ENCODE data around the gene PMM2. TPM values are rescaled to one million over a fixed set of nuclear protein-coding genes. Genes with fewer than 3 reads are reported as not detected.

The PMM2 gene
- total RNA-seq, 1 donor from 2014 or later: 82.9 TPM

GRCh38 chr16:8849411-8850011 is 51.9 kb downstream of the PMM2 start:
- no peak overlapping the region for H3K27ac Mint-ChIP-seq
- H3K27me3 Mint-ChIP-seq (ENCODE audit: insufficient read depth): no peaks in the 10 kb centered on the region
- intact Hi-C loops (cut with micrococcal nuclease): no loop called here
- no peaks in the 10 kb centered on the region for H3K9me3 Mint-ChIP-seq
- H3K36me3 Mint-ChIP-seq (ENCODE audit: low read depth): peaks cover 24% of the 10 kb centered on the region
- peaks cover 18% of the 10 kb centered on the region for H3K4me1 Mint-ChIP-seq (ENCODE audit: low read depth)
- H3K4me3 Mint-ChIP-seq: no peak overlapping the region
- DNase-seq (ENCODE audit: low spot score): no peak

DNA sequence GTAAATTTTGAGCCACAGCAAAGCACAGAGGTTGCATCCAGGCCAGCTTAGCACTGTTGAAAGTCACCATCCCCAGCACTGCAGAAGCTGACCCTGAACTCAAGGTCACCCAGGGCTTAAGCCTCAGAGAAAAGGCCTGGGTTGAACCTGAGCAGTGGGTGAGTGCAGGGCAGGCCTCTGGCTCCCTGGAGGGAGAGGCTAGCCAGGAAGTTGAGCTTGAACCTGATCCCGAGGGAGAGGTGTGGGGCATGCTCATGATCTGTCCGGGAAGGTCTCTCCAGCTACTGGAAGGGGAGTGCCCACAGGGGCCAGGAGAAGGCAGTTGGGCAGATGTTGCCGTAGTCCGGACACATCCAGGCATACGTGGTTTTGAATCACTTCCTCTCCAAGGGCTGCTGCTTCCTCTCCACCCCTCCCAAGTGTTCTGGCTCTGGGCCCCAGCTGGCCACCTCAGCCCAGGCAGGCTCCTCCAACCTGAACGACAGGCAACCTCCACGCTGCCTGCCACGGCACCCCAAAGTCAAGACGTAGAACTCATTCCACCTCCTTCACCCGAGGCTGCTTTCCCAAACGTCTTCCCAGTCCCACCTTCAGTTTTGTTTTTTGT is 52.7 kb downstream of the PMM2 start:
- no peaks in the 10 kb centered on the region for H3K9me3 Mint-ChIP-seq
- DNase-seq (ENCODE audit: low spot score): no peak
- H3K27me3 Mint-ChIP-seq (ENCODE audit: insufficient read depth): no peaks in the 10 kb centered on the region
- H3K4me3 Mint-ChIP-seq: no peak overlapping the region
- peaks cover 18% of the 10 kb centered on the region for H3K4me1 Mint-ChIP-seq (ENCODE audit: low read depth)
- H3K27ac Mint-ChIP-seq: peak overlapping the region; percentile 67
- intact Hi-C loops (cut with micrococcal nuclease): no loop called here
- peaks cover 30% of the 10 kb centered on the region for H3K36me3 Mint-ChIP-seq (ENCODE audit: low read depth)

DNA sequence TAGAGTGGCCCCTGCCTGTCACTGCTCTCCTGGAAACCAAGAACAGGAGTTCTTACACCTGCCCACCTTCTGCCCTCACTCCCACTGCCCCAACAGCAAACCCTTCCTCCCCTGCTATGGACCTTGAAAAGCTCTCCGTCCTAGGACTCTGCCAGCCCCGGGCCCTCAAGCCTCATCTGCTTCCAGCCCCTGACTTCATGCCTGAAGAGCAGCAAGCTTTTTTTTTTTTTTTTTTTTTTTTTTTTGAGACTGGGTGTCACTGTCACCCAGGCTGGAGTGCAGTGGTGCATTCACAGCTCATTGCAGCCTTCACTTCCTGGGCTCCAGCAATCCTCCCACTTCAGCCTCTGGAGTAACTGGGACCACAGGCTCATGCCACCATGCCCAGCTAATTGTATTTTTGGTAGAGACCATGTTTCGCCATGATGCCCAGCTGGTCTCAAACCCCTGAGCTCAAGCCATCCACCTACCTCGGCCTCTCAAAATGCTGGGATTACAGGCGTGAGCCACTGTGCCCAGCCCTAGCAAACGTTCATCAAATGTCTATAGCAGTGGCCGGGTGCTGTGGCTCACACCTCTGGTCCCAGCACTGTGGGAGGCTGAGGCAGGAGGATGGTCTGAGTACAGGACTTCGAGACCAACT is 54.2 kb downstream of the PMM2 start:
- no peak for DNase-seq (ENCODE audit: low spot score)
- peaks cover 36% of the 10 kb centered on the region for H3K36me3 Mint-ChIP-seq (ENCODE audit: low read depth)

GRCh38 chr16:8852534-8852933 is 54.9 kb downstream of the PMM2 start:
- Mint-ChIP-seq H3K9me3 (no peaks in the 10 kb centered on the region), H3K4me1 (ENCODE audit: low read depth) (peaks cover 25% of the 10 kb centered on the region), H3K36me3 (ENCODE audit: low read depth) (peaks cover 37% of the 10 kb centered on the region), H3K27ac (no peak overlapping the region), H3K27me3 (ENCODE audit: insufficient read depth) (no peaks in the 10 kb centered on the region), H3K4me3 (no peak overlapping the region)
- no peak for DNase-seq (ENCODE audit: low spot score)
- intact Hi-C loops (cut with micrococcal nuclease): no loop called here

More for the DNA sequence above, 54.2 kb downstream of the PMM2 start:
- intact Hi-C loops (cut with micrococcal nuclease): no loop called here
- Mint-ChIP-seq H3K27me3 (ENCODE audit: insufficient read depth) (no peaks in the 10 kb centered on the region), H3K27ac (no peak overlapping the region), H3K9me3 (no peaks in the 10 kb centered on the region), H3K4me3 (no peak overlapping the region), H3K4me1 (ENCODE audit: low read depth) (peaks cover 25% of the 10 kb centered on the region)

- Mint-ChIP-seq H3K4me1 (ENCODE audit: low read depth) (peaks cover 27% of the 10 kb centered on the region), H3K27ac (peak overlapping the region; percentile 34), H3K27me3 (ENCODE audit: insufficient read depth) (no peaks in the 10 kb centered on the region), H3K36me3 (ENCODE audit: low read depth) (peaks cover 41% of the 10 kb centered on the region), H3K4me3 (no peak overlapping the region), H3K9me3 (no peaks in the 10 kb centered on the region)
- DNase-seq (ENCODE audit: low spot score): no peak
- intact Hi-C loops (cut with micrococcal nuclease): no loop called here
Measured at GRCh38 chr16:8853150-8853549, 55.5 kb downstream of the PMM2 start.

DNA sequence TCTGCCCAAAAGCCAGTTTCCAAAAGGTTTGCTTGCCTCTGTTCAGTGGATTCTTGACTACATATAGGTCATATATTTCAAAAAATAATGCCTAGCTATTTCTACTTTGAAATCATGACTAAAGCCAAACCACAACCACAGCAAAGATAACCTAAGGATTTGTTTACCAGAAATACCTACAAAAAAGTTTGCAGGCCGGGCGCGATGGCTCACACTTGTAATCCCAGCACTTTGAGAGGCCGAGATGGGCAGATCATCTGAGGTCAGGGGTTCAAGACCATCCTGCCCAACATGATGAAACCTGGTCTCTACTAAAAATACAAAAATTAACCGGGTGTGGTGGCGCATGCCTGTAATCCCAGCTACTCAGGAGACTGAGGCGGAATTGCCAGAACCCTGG is 56.0 kb downstream of the PMM2 start:
- H3K9me3 Mint-ChIP-seq: no peaks in the 10 kb centered on the region
- no peak for DNase-seq (ENCODE audit: low spot score)
- no peak overlapping the region for H3K4me3 Mint-ChIP-seq
- intact Hi-C loops (cut with micrococcal nuclease): no loop called here
- peak overlapping the region; percentile 34 for H3K27ac Mint-ChIP-seq
- no peaks in the 10 kb centered on the region for H3K27me3 Mint-ChIP-seq (ENCODE audit: insufficient read depth)
- H3K4me1 Mint-ChIP-seq (ENCODE audit: low read depth): peaks cover 28% of the 10 kb centered on the region
- peaks cover 42% of the 10 kb centered on the region for H3K36me3 Mint-ChIP-seq (ENCODE audit: low read depth)

DNA sequence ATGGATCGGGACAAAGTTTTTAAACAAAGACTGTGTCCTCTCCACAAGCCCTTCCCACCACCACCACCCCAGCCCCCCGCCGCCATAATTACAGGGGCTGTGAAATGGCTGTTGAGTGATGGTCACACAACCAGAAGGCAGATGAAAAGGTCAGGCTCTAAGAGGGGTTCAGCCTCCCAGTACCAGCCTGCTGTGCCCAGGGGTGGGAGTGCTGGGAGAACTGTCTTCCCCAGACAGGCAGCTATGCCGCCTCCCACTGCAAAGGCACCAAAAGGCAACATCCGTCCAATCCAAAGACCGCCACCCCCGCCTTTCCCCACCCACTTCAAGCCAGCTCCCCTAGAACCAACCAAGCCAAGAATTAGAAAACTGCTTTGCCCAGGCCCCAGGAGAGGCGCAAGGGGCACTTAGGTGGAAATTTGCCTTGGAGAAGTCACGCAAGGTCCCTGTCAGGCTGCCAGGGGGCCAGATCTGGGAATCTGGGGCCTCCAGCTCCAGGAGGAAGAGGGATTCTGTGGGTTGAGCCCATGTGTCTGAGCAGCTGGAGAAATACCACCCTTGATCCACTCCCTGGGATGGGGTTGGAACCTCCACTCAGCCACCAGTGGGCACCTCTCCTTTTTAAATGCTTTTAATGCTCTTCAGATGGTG is 56.8 kb downstream of the PMM2 start:
- intact Hi-C loops (cut with micrococcal nuclease): no loop called here
- no peak overlapping the region for H3K27ac Mint-ChIP-seq
- no peaks in the 10 kb centered on the region for H3K27me3 Mint-ChIP-seq (ENCODE audit: insufficient read depth)
- H3K4me1 Mint-ChIP-seq (ENCODE audit: low read depth): peaks cover 25% of the 10 kb centered on the region
- DNase-seq (ENCODE audit: low spot score): no peak
- peaks cover 39% of the 10 kb centered on the region for H3K36me3 Mint-ChIP-seq (ENCODE audit: low read depth)
- H3K4me3 Mint-ChIP-seq: no peak overlapping the region
- H3K9me3 Mint-ChIP-seq: no peaks in the 10 kb centered on the region

DNA sequence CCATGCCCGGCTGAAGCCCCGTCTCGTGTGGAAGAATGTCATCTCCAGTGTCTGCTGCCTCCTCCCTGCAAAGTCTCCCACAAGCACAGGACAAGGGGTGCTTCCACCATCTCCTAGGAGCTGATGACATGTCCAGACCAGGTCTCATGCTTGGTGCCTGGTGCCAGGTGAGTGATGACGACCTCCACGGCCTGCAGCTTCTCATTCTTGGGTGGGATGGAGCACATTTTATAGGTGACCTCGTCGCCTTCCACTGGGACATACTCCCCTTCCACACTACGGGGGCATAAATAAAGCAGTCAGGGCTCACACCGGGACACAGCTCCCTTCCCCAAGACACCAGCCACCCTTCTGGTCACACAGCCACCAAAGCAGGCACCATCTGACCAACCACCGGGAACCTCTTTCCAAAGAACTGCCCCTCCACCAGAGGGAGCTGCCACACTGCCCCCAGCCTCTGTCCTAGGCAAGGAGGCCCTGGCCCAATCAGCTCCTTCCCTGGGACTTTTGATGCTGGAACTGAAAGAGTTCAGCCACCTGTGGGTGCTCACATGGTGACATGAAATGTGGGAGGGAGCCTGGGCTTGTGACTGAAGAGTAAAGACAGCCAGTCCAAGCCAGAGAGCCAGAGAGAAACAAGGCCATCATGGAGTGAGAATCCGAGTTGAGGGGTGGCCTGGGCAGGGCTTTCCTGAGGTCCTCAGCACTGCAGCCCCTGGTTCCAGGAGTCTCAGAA is 57.6 kb downstream of the PMM2 start:
- Mint-ChIP-seq H3K9me3 (no peaks in the 10 kb centered on the region), H3K36me3 (ENCODE audit: low read depth) (peaks cover 35% of the 10 kb centered on the region)
- intact Hi-C loops (cut with micrococcal nuclease): no loop called here

GRCh38 chr16:8855972-8856371 is 58.3 kb downstream of the PMM2 start:
- no peaks in the 10 kb centered on the region for H3K27me3 Mint-ChIP-seq (ENCODE audit: insufficient read depth)
- intact Hi-C loops (cut with micrococcal nuclease): no loop called here
- no peak overlapping the region for H3K4me3 Mint-ChIP-seq
- H3K36me3 Mint-ChIP-seq (ENCODE audit: low read depth): peaks cover 30% of the 10 kb centered on the region
- no peak overlapping the region for H3K27ac Mint-ChIP-seq
- peaks cover 15% of the 10 kb centered on the region for H3K4me1 Mint-ChIP-seq (ENCODE audit: low read depth)
- no peak for DNase-seq (ENCODE audit: low spot score)
- H3K9me3 Mint-ChIP-seq: no peaks in the 10 kb centered on the region

More for the DNA sequence above, 57.6 kb downstream of the PMM2 start:
- DNase-seq (ENCODE audit: low spot score): no peak
- no peak overlapping the region for H3K4me3 Mint-ChIP-seq
- H3K4me1 Mint-ChIP-seq (ENCODE audit: low read depth): peaks cover 23% of the 10 kb centered on the region
- no peaks in the 10 kb centered on the region for H3K27me3 Mint-ChIP-seq (ENCODE audit: insufficient read depth)
- peak overlapping the region; percentile 43 for H3K27ac Mint-ChIP-seq

GRCh38 chr16:8858994-8859912 is 61.6 kb downstream of the PMM2 start:
- peaks cover 22% of the 10 kb centered on the region for H3K4me1 Mint-ChIP-seq (ENCODE audit: low read depth)
- H3K36me3 Mint-ChIP-seq (ENCODE audit: low read depth): peaks cover 22% of the 10 kb centered on the region
- no peaks in the 10 kb centered on the region for H3K9me3 Mint-ChIP-seq
- no peak overlapping the region for H3K4me3 Mint-ChIP-seq
- intact Hi-C loops (cut with micrococcal nuclease): no loop called here
- no peak for DNase-seq (ENCODE audit: low spot score)
- no peak overlapping the region for H3K27ac Mint-ChIP-seq
- H3K27me3 Mint-ChIP-seq (ENCODE audit: insufficient read depth): no peaks in the 10 kb centered on the region

DNA sequence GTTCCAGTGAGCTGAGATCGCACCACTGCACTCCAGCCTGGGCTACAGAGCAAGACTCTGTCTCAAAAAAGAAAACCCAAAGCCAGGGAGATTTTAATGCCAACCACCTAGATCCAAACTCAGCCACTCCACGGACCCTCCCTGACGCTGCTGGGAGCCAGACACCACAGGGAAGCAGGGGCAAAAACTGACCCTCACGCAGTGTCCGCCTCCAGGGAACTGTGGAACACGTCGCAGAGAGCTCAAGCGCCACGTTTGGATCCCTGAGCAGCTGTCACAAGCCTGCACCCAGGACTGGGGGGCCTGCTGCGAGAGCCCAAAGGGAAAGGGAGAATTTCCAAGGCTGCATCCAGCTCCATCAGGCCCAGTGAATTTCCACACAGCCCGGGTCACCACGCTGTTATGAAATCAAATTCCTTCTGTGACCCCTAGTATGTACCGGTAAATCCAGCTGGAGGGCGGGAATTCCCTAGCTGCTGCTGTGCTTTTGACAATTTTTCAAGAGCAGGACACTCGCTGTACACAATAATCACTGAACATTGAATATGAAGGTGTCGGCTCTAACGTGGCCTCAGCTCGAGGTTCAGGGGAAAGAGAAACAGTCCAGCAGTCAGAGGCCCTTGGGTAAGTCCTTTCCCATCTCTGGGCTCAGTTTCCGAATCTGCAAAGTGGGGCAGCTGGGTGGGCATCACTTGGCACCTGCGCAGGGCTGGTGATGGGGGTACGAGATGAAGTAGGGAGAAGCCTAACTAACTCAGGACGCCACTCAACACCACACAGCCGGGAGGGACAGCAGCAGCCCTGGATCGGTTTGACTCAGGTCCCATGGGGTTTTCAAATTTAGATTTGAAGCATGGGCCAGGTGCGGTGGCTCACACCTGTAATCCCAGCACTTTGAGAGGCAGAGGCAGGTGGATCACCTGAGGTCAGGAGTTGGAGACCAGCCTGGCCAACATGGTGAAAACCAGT is 62.6 kb downstream of the PMM2 start:
- no peaks in the 10 kb centered on the region for H3K9me3 Mint-ChIP-seq
- intact Hi-C loops (cut with micrococcal nuclease): loop anchor here (10.0 kb wide), 1 partner anchor 1885 kb away; the partner anchor contains the start of gene NUBP1
- no peak for DNase-seq (ENCODE audit: low spot score)
- no peak overlapping the region for H3K27ac Mint-ChIP-seq
- H3K4me1 Mint-ChIP-seq (ENCODE audit: low read depth): peaks cover 26% of the 10 kb centered on the region
- no peaks in the 10 kb centered on the region for H3K27me3 Mint-ChIP-seq (ENCODE audit: insufficient read depth)
- H3K4me3 Mint-ChIP-seq: no peak overlapping the region
- H3K36me3 Mint-ChIP-seq (ENCODE audit: low read depth): peaks cover 19% of the 10 kb centered on the region

Measured in activated T-helper 1 cell treated with anti-CD3 and anti-CD28 coated beads, Interleukin-12 subunit alpha, Interleukin-12 subunit beta, Interleukin-2, Interleukin-4 antibody, amounts not matched to agents 30 ng/mL and 10 ng/mL and 1 ng/mL, durations not matched to agents 14 hours and 24 hours and 36 hours (primary cell).